Cardiac muscle cell (in vitro differentiated cells and primary cell): ENCODE data around the gene KLF11. TPM values are rescaled to one million over a fixed set of nuclear protein-coding genes. Genes with fewer than 3 reads are reported as not detected.

ENCODE experiments used
- DNase-seq, 2 donors: peaks; one replicate each; pipeline versions ENCODE4 v3.0.0 to v3.0.0-alpha.2; 2010 to 2017; ENCODE audit warnings: low read depth in 1 of 2, low spot score in 1 of 2
- H3K27ac ChIP-seq: fragments of 200-600 bp; sonication (generic); 2 replicates; pipeline ENCODE4 v1.5.1; 2016
- H3K27me3 ChIP-seq: fragments of 200-600 bp; sonication (generic); 2 replicates; pipeline ENCODE4 v1.6.0; 2016; ENCODE audit warnings: control low read depth
- H3K36me3 ChIP-seq: fragments of 200-600 bp; sonication (generic); 2 replicates; pipeline ENCODE4 v1.5.1; 2016; ENCODE audit warnings: control low read depth
- H3K4me1 ChIP-seq: fragments of 200-600 bp; sonication (generic); 2 replicates; pipeline ENCODE4 v1.8.1; 2017; ENCODE audit warnings: low read depth, mild to moderate bottlenecking, mixed run types
- H3K4me3 ChIP-seq: fragments of 200-600 bp; sonication (generic); 2 replicates; pipeline ENCODE4 v1.5.1; 2016; ENCODE audit warnings: mild to moderate bottlenecking
- H3K9me3 ChIP-seq: fragments of 200-600 bp; sonication (generic); 2 replicates; pipeline ENCODE4 v1.5.1; 2017; ENCODE audit warnings: low read depth, mild to moderate bottlenecking, control low read depth
- CTCF ChIP-seq: IDR thresholded peaks from 2 replicates; pipeline ENCODE4 v1.5.1; 2012; ENCODE audit warnings: low read depth, mild to moderate bottlenecking, low read length
- polyA plus RNA-seq: library from polyadenylated mRNA; unstranded; fragments of >200 nt; fragmentation: Nextera tagmentation; extraction: Ambion mirVana; gene quantifications from 2 replicates; pipeline ENCODE4 v1.2.1, GENCODE V29; 2016
- total RNA-seq: library from RNA; depleted of rRNA; stranded (reverse); fragments of >200 nt; gene quantifications from 2 replicates; pipeline ENCODE4 v1.2.3, GENCODE V29; 2016

The KLF11 gene
- total and polyA plus RNA-seq, 2 experiments from 2014 or later, result 11.9 to 13.0 TPM

- TF ChIP-seq CTCF, result no peak
- no peak for DNase-seq
- H3K4me3 ChIP-seq, result no peak overlapping the region
- H3K27me3 ChIP-seq, result peaks cover 70% of the 10 kb centered on the region
- no peaks in the 10 kb centered on the region for H3K9me3 ChIP-seq
- no peaks in the 10 kb centered on the region for H3K4me1 ChIP-seq
- H3K27ac ChIP-seq, result no peak overlapping the region
- no peaks in the 10 kb centered on the region for H3K36me3 ChIP-seq
Measured at GRCh38 chr2:10083692-10084211, 40.4 kb downstream of the KLF11 start.

GRCh38 chr2:10084223-10084865, 41.0 kb downstream of the KLF11 start:
- Histone ChIP-seq H3K27ac (no peak overlapping the region), H3K9me3 (no peaks in the 10 kb centered on the region), H3K4me1 (no peaks in the 10 kb centered on the region), H3K27me3 (peaks cover 64% of the 10 kb centered on the region), H3K36me3 (no peaks in the 10 kb centered on the region), H3K4me3 (no peak overlapping the region)
- DNase-seq, result no peak
- TF ChIP-seq CTCF, result no peak

- TF ChIP-seq CTCF, result no peak
- H3K4me3 ChIP-seq, result no peak overlapping the region
- no peak overlapping the region for H3K27ac ChIP-seq
- no peak for DNase-seq
- peaks cover 56% of the 10 kb centered on the region for H3K27me3 ChIP-seq
- no peaks in the 10 kb centered on the region for H3K36me3 ChIP-seq
- H3K4me1 ChIP-seq, result no peaks in the 10 kb centered on the region
- H3K9me3 ChIP-seq, result no peaks in the 10 kb centered on the region
Measured at GRCh38 chr2:10085043-10085667, 41.8 kb downstream of the KLF11 start.

GRCh38 chr2:10085668-10086059, 42.3 kb downstream of the KLF11 start:
- Histone ChIP-seq H3K27ac (no peak overlapping the region), H3K4me3 (no peak overlapping the region), H3K36me3 (no peaks in the 10 kb centered on the region), H3K27me3 (peaks cover 51% of the 10 kb centered on the region), H3K9me3 (no peaks in the 10 kb centered on the region), H3K4me1 (no peaks in the 10 kb centered on the region)
- DNase-seq, result no peak
- TF ChIP-seq CTCF, result no peak

GRCh38 chr2:10086950-10087349, 43.6 kb downstream of the KLF11 start:
- TF ChIP-seq CTCF, result no peak
- DNase-seq, result no peak
- H3K9me3 ChIP-seq, result no peaks in the 10 kb centered on the region
- peaks cover 38% of the 10 kb centered on the region for H3K27me3 ChIP-seq
- no peaks in the 10 kb centered on the region for H3K36me3 ChIP-seq
- no peaks in the 10 kb centered on the region for H3K4me1 ChIP-seq
- no peak overlapping the region for H3K4me3 ChIP-seq
- no peak overlapping the region for H3K27ac ChIP-seq
